PC-9 (cell line): ENCODE measurements around the gene ATP11A. TPM values are rescaled to one million over a fixed set of nuclear protein-coding genes. Genes with fewer than 3 reads are reported as not detected.

Experiments
- BruUV-seq: library from RNA; stranded (reverse); fragments of 400-500 nt; replicated peaks from 2 replicates; lab custom pipeline; 2021; lab: Mats Ljungman, UMichigan
- CTCF ChIA-PET: fragments of 300-600 bp; sonication (Branson Sonifier 250); formaldehyde crosslinking; loops from one replicate; lab custom pipeline; 2022; ENCODE audit warnings: antibody characterized with exemption; lab: Charles Lee
- POLR2A ChIA-PET: fragments of 300-600 bp; sonication (Branson Sonifier 250); formaldehyde crosslinking; loops from one replicate; lab custom pipeline; 2022; ENCODE audit warnings: antibody characterized with exemption; ENCODE audit not compliant: unreplicated experiment; lab: Charles Lee
- DNase-seq, 2 experiments: peaks; one replicate each; pipeline versions ENCODE4 v3.0.0 to v3.0.0-alpha.2; 2015 to 2022; ENCODE audit warnings: mixed read lengths in 1 of 2
- H2AFZ ChIP-seq: fragments of 200-600 bp; sonication (generic); 2 replicates; pipeline ENCODE4 v1.8.1; 2017; ENCODE audit warnings: antibody characterized with exemption
- H3F3A ChIP-seq: fragments of 200-600 bp; sonication (generic); 2 replicates; pipeline ENCODE4 v1.8.1; 2017; ENCODE audit warnings: antibody characterized with exemption, mild to moderate bottlenecking, low read depth; ENCODE audit not compliant: insufficient read depth
- H3K27ac ChIP-seq: fragments of 200-600 bp; sonication (generic); 2 replicates; pipeline ENCODE4 v1.6.1; 2016; ENCODE audit warnings: mixed run types
- H3K27me3 ChIP-seq: fragments of 200-600 bp; sonication (generic); 2 replicates; pipeline ENCODE4 v1.6.1; 2016; ENCODE audit warnings: low read depth, mixed run types; ENCODE audit not compliant: insufficient read depth
- H3K36me3 ChIP-seq: fragments of 200-600 bp; sonication (generic); 2 replicates; pipeline ENCODE4 v1.6.1; 2016; ENCODE audit warnings: low read depth, mixed run types
- H3K4me1 ChIP-seq: fragments of 200-600 bp; sonication (generic); replicated peaks from 2 replicates; pipeline ENCODE4 v1.6.1; 2016; ENCODE audit warnings: mixed run types; ENCODE audit not compliant: insufficient read depth
- H3K4me2 ChIP-seq: fragments of 200-600 bp; sonication (generic); 2 replicates; pipeline ENCODE4 v1.6.1; 2017; ENCODE audit warnings: mixed run types
- H3K4me3 ChIP-seq: fragments of 200-600 bp; sonication (generic); 2 replicates; pipeline ENCODE4 v1.6.1; 2016; ENCODE audit warnings: mixed run types
- H3K79me2 ChIP-seq: fragments of 200-600 bp; sonication (generic); 2 replicates; pipeline ENCODE4 v1.6.1; 2017; ENCODE audit warnings: low read depth, mixed run types
- H3K9me2 ChIP-seq: fragments of 200-600 bp; sonication (generic); 2 replicates; pipeline ENCODE4 v1.8.1; 2017; ENCODE audit warnings: mild to moderate bottlenecking; ENCODE audit not compliant: insufficient read depth
- H3K9me3 ChIP-seq: fragments of 200-600 bp; sonication (generic); 2 replicates; pipeline ENCODE4 v1.8.1; 2016; ENCODE audit warnings: low read depth; ENCODE audit not compliant: insufficient read depth
- H4K20me1 ChIP-seq: fragments of 200-600 bp; sonication (generic); 2 replicates; pipeline ENCODE4 v1.8.1; 2017; ENCODE audit not compliant: insufficient read depth
- EZH2 ChIP-seq: fragments of 200-600 bp; sonication (generic); IDR thresholded peaks from 2 replicates; pipeline ENCODE4 v1.8.0; 2017; ENCODE audit warnings: antibody characterized with exemption, low read depth
- intact Hi-C: fragments of 100-400 bp; cut with micrococcal nuclease; formaldehyde crosslinking; loops from one replicate; pipeline ENCODE4 v1.10.0; 2022; ENCODE audit not compliant: unreplicated experiment
- total RNA-seq: library from RNA; stranded (reverse); gene quantifications from 2 replicates; pipeline ENCODE4 v1.2.3, GENCODE V29; 2021
- TF ChIP-seq, protein P1 (sequence below): fragments of 200-600 bp; sonication (generic); conservative IDR thresholded peaks from 2 replicates; pipeline ENCODE4 v1.6.1; 2017; ENCODE audit warnings: mixed run types, antibody characterized with exemption, mild to moderate bottlenecking, moderate library complexity

ATP11A gene
- total RNA-seq, 1 experiment from 2014 or later, result 92.2 TPM

DNA sequence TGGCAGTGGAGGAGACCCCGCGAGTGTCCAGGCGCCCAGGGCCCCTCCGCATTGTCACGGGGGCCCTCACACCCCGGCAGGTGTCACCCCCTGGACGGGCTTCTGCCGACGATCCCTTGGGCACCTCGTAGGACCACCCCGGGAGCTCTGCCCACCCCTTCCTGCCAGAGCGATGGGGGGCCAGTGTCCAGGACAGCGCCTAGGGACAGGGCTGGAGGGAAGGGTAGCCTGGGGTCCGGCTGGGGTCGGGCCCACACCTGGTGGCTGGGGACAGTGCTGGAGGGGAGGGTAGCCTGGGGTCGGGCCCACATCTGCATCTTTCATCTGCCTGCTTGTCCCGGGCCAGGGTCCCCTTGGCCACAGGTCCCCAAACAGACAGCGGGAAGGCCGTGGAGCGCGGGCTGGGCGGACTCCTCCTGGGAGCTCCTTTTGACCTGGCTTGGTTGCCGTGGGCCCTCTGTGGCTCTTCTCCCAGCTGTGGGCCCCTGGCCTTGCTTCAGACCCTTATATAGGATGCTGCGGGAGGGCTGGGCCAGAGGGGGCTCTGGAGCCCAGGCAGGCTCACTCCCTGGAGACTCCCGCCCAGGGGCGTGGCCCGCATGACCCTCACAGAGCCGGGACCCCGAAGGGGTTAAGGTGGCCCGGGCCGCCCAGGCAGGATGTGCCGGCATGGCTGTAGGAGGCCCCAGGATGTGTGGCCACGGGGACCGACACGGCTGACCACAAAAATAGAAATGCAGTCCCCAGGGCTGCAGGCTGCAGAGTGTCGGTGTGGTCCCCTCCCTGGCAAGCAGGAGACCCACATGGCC, 205.0 kb downstream of the ATP11A start:
- CTCF ChIA-PET, result interaction anchor here (0.6 kb wide), 1 partner anchor 10 kb away, joined by 3 read pairs; no protein-coding TSS in a partner anchor
- H4K20me1 ChIP-seq, result no peaks in the 10 kb centered on the region
- POLR2A ChIA-PET, result interaction anchor here (0.5 to 0.6 kb wide), 2 partner anchors 285 to 436 kb away, joined by 6 to 12 read pairs; no protein-coding TSS in a partner anchor
- DNase-seq, result no peak
- H3K9me3 ChIP-seq, result no peaks in the 10 kb centered on the region
- no peaks in the 10 kb centered on the region for H3K36me3 ChIP-seq
- H3K4me3 ChIP-seq, result peak overlapping the region; percentile 36; the same call in 1 of the 2 replicates
- peak overlapping the region; percentile 66; the same call in 1 of the 2 replicates for H3K4me2 ChIP-seq
- no peak overlapping the region for H3K27ac ChIP-seq
- intact Hi-C loops, result no loop called here
- TF ChIP-seq EZH2, result no peak
- TF ChIP-seq, protein P1, sequence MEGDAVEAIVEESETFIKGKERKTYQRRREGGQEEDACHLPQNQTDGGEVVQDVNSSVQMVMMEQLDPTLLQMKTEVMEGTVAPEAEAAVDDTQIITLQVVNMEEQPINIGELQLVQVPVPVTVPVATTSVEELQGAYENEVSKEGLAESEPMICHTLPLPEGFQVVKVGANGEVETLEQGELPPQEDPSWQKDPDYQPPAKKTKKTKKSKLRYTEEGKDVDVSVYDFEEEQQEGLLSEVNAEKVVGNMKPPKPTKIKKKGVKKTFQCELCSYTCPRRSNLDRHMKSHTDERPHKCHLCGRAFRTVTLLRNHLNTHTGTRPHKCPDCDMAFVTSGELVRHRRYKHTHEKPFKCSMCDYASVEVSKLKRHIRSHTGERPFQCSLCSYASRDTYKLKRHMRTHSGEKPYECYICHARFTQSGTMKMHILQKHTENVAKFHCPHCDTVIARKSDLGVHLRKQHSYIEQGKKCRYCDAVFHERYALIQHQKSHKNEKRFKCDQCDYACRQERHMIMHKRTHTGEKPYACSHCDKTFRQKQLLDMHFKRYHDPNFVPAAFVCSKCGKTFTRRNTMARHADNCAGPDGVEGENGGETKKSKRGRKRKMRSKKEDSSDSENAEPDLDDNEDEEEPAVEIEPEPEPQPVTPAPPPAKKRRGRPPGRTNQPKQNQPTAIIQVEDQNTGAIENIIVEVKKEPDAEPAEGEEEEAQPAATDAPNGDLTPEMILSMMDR, result no peak
- no peaks in the 10 kb centered on the region for H3K9me2 ChIP-seq
- peaks cover 91% of the 10 kb centered on the region for H3K27me3 ChIP-seq
- no TSS peak for BruUV-seq
- H3F3A ChIP-seq, result no peaks in the 10 kb centered on the region
- no peak overlapping the region for H2AFZ ChIP-seq
- no peaks in the 10 kb centered on the region for H3K79me2 ChIP-seq
- H3K4me1 ChIP-seq, result no peaks in the 10 kb centered on the region; the same call in 1 of the 2 replicates

- no peak overlapping the region for H3K4me3 ChIP-seq
- BruUV-seq, result no TSS peak
- no peaks in the 10 kb centered on the region for H3F3A ChIP-seq
- no peaks in the 10 kb centered on the region for H3K36me3 ChIP-seq
- peaks cover 91% of the 10 kb centered on the region for H3K27me3 ChIP-seq
- no peaks in the 10 kb centered on the region for H3K9me3 ChIP-seq
- H3K79me2 ChIP-seq, result no peaks in the 10 kb centered on the region
- no peak for DNase-seq
- no peak overlapping the region for H2AFZ ChIP-seq
- H3K4me2 ChIP-seq, result no peak overlapping the region
- POLR2A ChIA-PET, result no interaction called here
- no peaks in the 10 kb centered on the region for H3K9me2 ChIP-seq
- CTCF ChIA-PET, result no interaction called here
- no peaks in the 10 kb centered on the region; the same call in 1 of the 2 replicates for H3K4me1 ChIP-seq
- H4K20me1 ChIP-seq, result no peaks in the 10 kb centered on the region
- intact Hi-C loops, result loop anchor here (1.0 kb wide), 1 partner anchor 36 kb away; no protein-coding TSS in a partner anchor
- TF ChIP-seq, protein P1, result no peak
- no peak for TF ChIP-seq EZH2
- H3K27ac ChIP-seq, result no peak overlapping the region
Measured at GRCh38 chr13:112895521-112896465, 206.0 kb downstream of the ATP11A start.
